H9 (cell line): ENCODE data around the gene ATP2B2. TPM values are rescaled to one million over a fixed set of nuclear protein-coding genes. Genes with fewer than 3 reads are reported as not detected.

Experiments used
- DNase-seq: peaks from one replicate; pipeline ENCODE4 v3.0.0-alpha.2; 2017
- H2AFZ ChIP-seq: one replicate; pipeline ENCODE4 v1.6.1; 2013; ENCODE audit warnings: mild to moderate bottlenecking, low read length, control low read depth, moderate library complexity
- H2AK5ac ChIP-seq: 2 replicates; pipeline ENCODE4 v1.6.1; 2013; ENCODE audit warnings: low read length, control low read depth, mixed read lengths; ENCODE audit not compliant: insufficient read length
- H2BK120ac ChIP-seq: one replicate; pipeline ENCODE4 v1.6.1; 2013; ENCODE audit warnings: low read depth, mild to moderate bottlenecking, low read length, control low read depth, inconsistent platforms; ENCODE audit not compliant: poor library complexity, severe bottlenecking
- H2BK12ac ChIP-seq: 2 replicates; pipeline ENCODE4 v1.6.1; 2013; ENCODE audit warnings: low read length, control low read depth, mixed read lengths, low read depth; ENCODE audit not compliant: insufficient read length
- H2BK15ac ChIP-seq: 2 replicates; pipeline ENCODE4 v1.6.1; 2013; ENCODE audit warnings: low read depth, low read length, control low read depth
- H2BK20ac ChIP-seq: one replicate; pipeline ENCODE4 v1.6.1; 2013; ENCODE audit warnings: low read depth, mild to moderate bottlenecking, low read length, control low read depth, inconsistent platforms; ENCODE audit not compliant: poor library complexity, severe bottlenecking
- H2BK5ac ChIP-seq: 2 replicates; pipeline ENCODE4 v1.6.1; 2013; ENCODE audit warnings: low read length, control low read depth, mixed read lengths; ENCODE audit not compliant: insufficient read length
- H3K14ac ChIP-seq: 2 replicates; pipeline ENCODE4 v1.6.1; 2013; ENCODE audit warnings: low read length, control low read depth; ENCODE audit not compliant: insufficient read depth
- H3K18ac ChIP-seq: 2 replicates; pipeline ENCODE4 v1.6.1; 2013; ENCODE audit warnings: low read depth, mild to moderate bottlenecking, mixed read lengths, low read length, control low read depth; ENCODE audit not compliant: insufficient read length
- H3K23ac ChIP-seq: 2 replicates; pipeline ENCODE4 v1.6.1; 2013; ENCODE audit warnings: low read length, control low read depth, mixed read lengths, low read depth; ENCODE audit not compliant: insufficient read length
- H3K23me2 ChIP-seq: 2 replicates; pipeline ENCODE4 v1.6.1; 2013; ENCODE audit warnings: low read depth, mild to moderate bottlenecking, mixed read lengths, low read length, control low read depth; ENCODE audit not compliant: insufficient read length, poor library complexity, severe bottlenecking
- H3K27ac ChIP-seq: 2 replicates; pipeline ENCODE4 v1.5.1; 2013; ENCODE audit warnings: low read length, control low read depth, mixed read lengths, low read depth; ENCODE audit not compliant: insufficient read length
- H3K27me3 ChIP-seq: 2 replicates; pipeline ENCODE4 v1.6.1; 2013; ENCODE audit warnings: low read length, control low read depth, inconsistent platforms; ENCODE audit not compliant: insufficient read depth
- H3K4ac ChIP-seq: 2 replicates; pipeline ENCODE4 v1.6.1; 2013; ENCODE audit warnings: low read depth, mild to moderate bottlenecking, control low read depth, inconsistent platforms, low read length, moderate library complexity
- H3K4me1 ChIP-seq: 2 replicates; pipeline ENCODE4 v1.6.1; 2013; ENCODE audit warnings: low read length, control low read depth, inconsistent platforms; ENCODE audit not compliant: insufficient read depth
- H3K4me2 ChIP-seq: 2 replicates; pipeline ENCODE4 v1.6.1; 2013; ENCODE audit warnings: low read length, control low read depth, mixed read lengths; ENCODE audit not compliant: insufficient read length, insufficient read depth
- H3K56ac ChIP-seq: 2 replicates; pipeline ENCODE4 v1.6.1; 2013; ENCODE audit warnings: low read depth, mild to moderate bottlenecking, mixed read lengths, low read length, control low read depth; ENCODE audit not compliant: insufficient read length
- H3K79me1 ChIP-seq: 2 replicates; pipeline ENCODE4 v1.6.1; 2013; ENCODE audit warnings: low read depth, mild to moderate bottlenecking, moderate library complexity, low read length, control low read depth, inconsistent platforms; ENCODE audit not compliant: insufficient read depth, poor library complexity, severe bottlenecking
- H3K79me2 ChIP-seq: 2 replicates; pipeline ENCODE4 v1.6.1; 2013; ENCODE audit warnings: low read length, control low read depth, inconsistent platforms; ENCODE audit not compliant: insufficient read depth
- H3K9ac ChIP-seq: 2 replicates; pipeline ENCODE4 v1.6.1; 2013; ENCODE audit warnings: low read length, control low read depth, mixed read lengths; ENCODE audit not compliant: insufficient read length; ENCODE audit errors: extremely low read depth
- H3K9me3 ChIP-seq: one replicate; pipeline ENCODE4 v1.6.1; 2013; ENCODE audit warnings: low read depth, low read length, inconsistent platforms; ENCODE audit not compliant: control insufficient read depth
- H3T11ph ChIP-seq: one replicate; pipeline ENCODE4 v1.6.1; 2013; ENCODE audit warnings: mild to moderate bottlenecking, low read length, control low read depth, inconsistent platforms
- H4K20me1 ChIP-seq: one replicate; pipeline ENCODE4 v1.6.1; 2013; ENCODE audit not compliant: control insufficient read depth, insufficient read length, insufficient read depth
- H4K5ac ChIP-seq: 2 replicates; pipeline ENCODE4 v1.6.1; 2013; ENCODE audit warnings: low read depth, mild to moderate bottlenecking, mixed read lengths, low read length, control low read depth; ENCODE audit not compliant: insufficient read length
- H4K8ac ChIP-seq: replicated peaks from 2 replicates; pipeline ENCODE4 v1.6.1; 2013; ENCODE audit warnings: low read length, control low read depth, mixed read lengths, low read depth; ENCODE audit not compliant: insufficient read length
- H4K91ac ChIP-seq: 2 replicates; pipeline ENCODE4 v1.6.1; 2013; ENCODE audit warnings: low read depth, mild to moderate bottlenecking, moderate library complexity, mixed read lengths, low read length, control low read depth; ENCODE audit not compliant: insufficient read length
- H3K27ac Mint-ChIP-seq, 3 experiments: 2 replicates in 2 of 3; 3 replicates in 1 of 3; pipeline ENCODE4 v1.8.0; 2020 to 2021; ENCODE audit warnings: mixed read lengths in 3 of 3, mild to moderate bottlenecking in 1 of 3, moderate library complexity in 1 of 3
- H3K27me3 Mint-ChIP-seq: 2 replicates; pipeline ENCODE4 v1.8.0; 2021; ENCODE audit warnings: low read depth, mild to moderate bottlenecking, moderate library complexity, mixed read lengths
- H3K36me3 Mint-ChIP-seq, 3 experiments: 2 replicates in 2 of 3; 3 replicates in 1 of 3; pipeline ENCODE4 v1.8.0; 2020 to 2021; ENCODE audit warnings: low read depth in 3 of 3, mixed read lengths in 3 of 3; ENCODE audit not compliant: insufficient read depth in 1 of 3
- H3K4me1 Mint-ChIP-seq, 2 experiments: 2 replicates each; pipeline ENCODE4 v1.8.0; 2020; ENCODE audit warnings: mixed read lengths in 2 of 2
- H3K4me3 Mint-ChIP-seq, 2 experiments: 2 replicates in 1 of 2; 3 replicates in 1 of 2; pipeline ENCODE4 v1.8.0; 2020 to 2021; ENCODE audit warnings: mild to moderate bottlenecking in 2 of 2, mixed read lengths in 2 of 2, moderate library complexity in 1 of 2
- H3K9me3 Mint-ChIP-seq, 2 experiments: 2 replicates in 1 of 2; 3 replicates in 1 of 2; pipeline ENCODE4 v1.8.0; 2020; ENCODE audit warnings: mild to moderate bottlenecking in 2 of 2, mixed read lengths in 2 of 2, moderate library complexity in 1 of 2
- WGBS: extraction: QIAGEN DNeasy Blood & Tissue Kit; methylation state at CpG from one replicate; pipeline ENCODE4 v1.1.7; 2013; ENCODE audit warnings: missing lambda C conversion rate, low lambda C conversion rate, mixed read lengths; ENCODE audit not compliant: insufficient read length; ENCODE audit errors: extremely low coverage; 5-methylcytosine and 5-hydroxymethylcytosine counted together
- microRNA-seq: library from miRNA; unstranded; fragments of <30 nt; microRNA quantifications from one replicate; pipeline ENCODE4, GENCODE V29; 2020; ENCODE audit warnings: borderline microRNAs expressed
- total RNA-seq: library from RNA; stranded (reverse); gene quantifications from 2 replicates; pipeline ENCODE4 v1.2.1, GENCODE V29; 2021
- TF ChIP-seq, protein P1 (sequence below): fragments of 200-600 bp; sonication (generic); conservative IDR thresholded peaks from 3 replicates; pipeline ENCODE4 v1.8.0; 2021; ENCODE audit warnings: antibody characterized with exemption, mild to moderate bottlenecking

The ATP2B2 gene
- total RNA-seq, 1 experiment from 2014 or later, result 0.33 TPM

DNA sequence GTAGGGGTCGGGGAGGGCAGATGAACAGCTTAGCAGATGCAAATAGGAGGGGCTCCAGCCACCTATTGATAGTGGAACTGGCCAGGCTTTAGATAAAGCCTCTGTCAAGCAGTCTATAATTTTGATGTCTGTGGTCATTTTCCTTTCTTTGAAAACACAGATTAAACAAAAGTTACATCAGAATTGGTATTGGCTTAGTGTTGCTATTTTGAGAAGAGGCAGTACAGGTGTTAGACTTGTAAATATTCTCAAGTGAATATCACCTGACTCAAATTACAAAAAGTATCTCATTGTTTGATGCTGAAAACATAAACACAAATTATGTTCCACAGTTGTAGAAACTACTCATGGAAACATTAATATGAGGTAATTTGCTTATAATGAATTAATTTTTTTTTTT is 230.8 kb downstream of the ATP2B2 start:
- Histone ChIP-seq H3K9ac (no peak overlapping the region), H3K4me2 (no peak overlapping the region), H2BK5ac (no peak overlapping the region), H2BK15ac (no peak overlapping the region), H2BK120ac (no peak overlapping the region), H2AFZ (no peak overlapping the region), H3K56ac (no peak overlapping the region), H3K4ac (no peak overlapping the region), H3K27ac (no peak overlapping the region), H2BK20ac (no peak overlapping the region), H3T11ph (no peak overlapping the region), H3K27me3 (no peaks in the 10 kb centered on the region), H3K79me1 (peaks cover 4% of the 10 kb centered on the region), H3K18ac (no peak overlapping the region), H3K14ac (no peak overlapping the region), H3K23ac (no peak overlapping the region), H4K5ac (no peak overlapping the region), H3K4me1 (no peaks in the 10 kb centered on the region), H3K79me2 (peaks cover 5% of the 10 kb centered on the region; the same call in 1 of the 2 replicates), H3K9me3 (no peaks in the 10 kb centered on the region), H3K23me2 (no peaks in the 10 kb centered on the region), H4K20me1 (no peaks in the 10 kb centered on the region), H4K8ac (no peak overlapping the region), H2AK5ac (no peak overlapping the region), H4K91ac (no peak overlapping the region), H2BK12ac (no peak overlapping the region)
- Mint-ChIP-seq H3K9me3 (no peaks in the 10 kb centered on the region), H3K4me3 (no peak overlapping the region), H3K4me1 (peaks cover 0 to 2% of the 10 kb centered on the region in 2 experiments; a peak in 1 of 4 replicates), H3K27me3 (no peaks in the 10 kb centered on the region; the same call in 1 of the 2 replicates), H3K27ac (no peak overlapping the region), H3K36me3 (peaks cover 18 to 65% (median 40%) of the 10 kb centered on the region in 3 experiments; a peak in 6 of 7 replicates)
- no peak for DNase-seq
- WGBS, result no CpG with 5 or more reads among the region's 1 CpG
- TF ChIP-seq, protein P1, sequence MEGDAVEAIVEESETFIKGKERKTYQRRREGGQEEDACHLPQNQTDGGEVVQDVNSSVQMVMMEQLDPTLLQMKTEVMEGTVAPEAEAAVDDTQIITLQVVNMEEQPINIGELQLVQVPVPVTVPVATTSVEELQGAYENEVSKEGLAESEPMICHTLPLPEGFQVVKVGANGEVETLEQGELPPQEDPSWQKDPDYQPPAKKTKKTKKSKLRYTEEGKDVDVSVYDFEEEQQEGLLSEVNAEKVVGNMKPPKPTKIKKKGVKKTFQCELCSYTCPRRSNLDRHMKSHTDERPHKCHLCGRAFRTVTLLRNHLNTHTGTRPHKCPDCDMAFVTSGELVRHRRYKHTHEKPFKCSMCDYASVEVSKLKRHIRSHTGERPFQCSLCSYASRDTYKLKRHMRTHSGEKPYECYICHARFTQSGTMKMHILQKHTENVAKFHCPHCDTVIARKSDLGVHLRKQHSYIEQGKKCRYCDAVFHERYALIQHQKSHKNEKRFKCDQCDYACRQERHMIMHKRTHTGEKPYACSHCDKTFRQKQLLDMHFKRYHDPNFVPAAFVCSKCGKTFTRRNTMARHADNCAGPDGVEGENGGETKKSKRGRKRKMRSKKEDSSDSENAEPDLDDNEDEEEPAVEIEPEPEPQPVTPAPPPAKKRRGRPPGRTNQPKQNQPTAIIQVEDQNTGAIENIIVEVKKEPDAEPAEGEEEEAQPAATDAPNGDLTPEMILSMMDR, result no peak

Small RNA genes lying within 50 kb of the gene (microRNA-seq; reads per million reads assigned to microRNA genes)
- not detected for gene MIR378B
- not detected for gene MIR885

Other genes with a start within 250 kb of the ATP2B2 start
- 1.3 TPM in 1 of 2 replicates, not detected in the other for gene GHRL, start 212.6 kb downstream of the ATP2B2 start, total RNA-seq
- gene SEC13, start 184.5 kb downstream of the ATP2B2 start, total RNA-seq, result 131 TPM in 2 replicates